ENCODE measurements around the gene SMCO2. TPM values are rescaled to one million over a fixed set of nuclear protein-coding genes. Genes with fewer than 3 reads are reported as not detected.

Gene SMCO2
- total and polyA plus RNA-seq, 10 of the 15 experiments (the other 5 are each of a cell fraction or from before 2014, with no cell fraction given): 0.11 to 2.3 (median 0.67) TPM

DNA sequence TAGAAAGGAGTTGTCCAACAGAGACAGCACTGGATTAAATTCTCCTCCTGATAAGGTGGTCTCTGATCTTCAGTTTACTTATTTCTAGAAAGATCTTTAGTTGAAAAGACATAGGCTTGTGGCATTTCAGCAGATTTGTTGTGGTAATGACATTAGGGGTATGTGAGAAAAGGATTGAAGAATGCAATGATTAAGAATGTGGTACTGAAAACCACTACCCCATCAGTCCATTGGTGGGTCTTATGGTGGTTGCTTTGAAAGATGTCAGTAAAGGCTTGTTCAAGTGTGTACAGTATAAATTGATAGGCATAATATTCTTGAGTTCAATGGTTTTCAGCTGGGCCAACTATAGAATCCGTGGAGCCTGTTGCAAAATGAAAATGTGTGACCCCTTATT lies 88.2 kb downstream of the SMCO2 start:
- no peaks in the 10 kb centered on the region; the same call in 2 of the 3 replicates for H3K9me3 ChIP-seq (replicated peaks; ENCODE audit: control insufficient read depth, insufficient read depth, low read length)
- BruUV-seq (replicated peaks): no TSS peak
- POLR2A ChIA-PET: interaction anchor here (0.7 to 1.1 kb wide), 2 partner anchors 11 to 204 kb away, joined by 4 read pairs; partner anchors contain the start of gene PPFIBP1
- H4K20me1 ChIP-seq (ENCODE audit: control insufficient read depth, insufficient read depth): no peaks in the 10 kb centered on the region
- peak overlapping the region; percentile 78 for H3K27ac ChIP-seq (ENCODE audit: control insufficient read depth, insufficient read depth)
- DNase-seq (ENCODE audit: low read depth, low spot score) (no peak), FAIRE-seq (no peak), ATAC-seq (peak; percentile 70)
- H3K36me3 ChIP-seq (ENCODE audit: control insufficient read depth in 2 of 2, insufficient read depth in 2 of 2, low read length in 1 of 2): no peaks in the 10 kb centered on the region
- peak overlapping the region; percentile 55; the same call in 1 of the 2 replicates for H3K9ac ChIP-seq (ENCODE audit: control insufficient read depth, insufficient read depth, low read length)
- peak overlapping the region; percentile 27; the same call in 1 of the 2 replicates for H3K4me3 ChIP-seq
- H3K4me1 ChIP-seq (ENCODE audit: control insufficient read depth, insufficient read depth, low read length): peaks cover 62% of the 10 kb centered on the region
- WGBS (ENCODE audit: insufficient coverage, insufficient replicate concordance, low lambda C conversion rate, missing lambda C conversion rate): 50% methylated on average over 1 of the region's 1 CpG
- H3K79me2 ChIP-seq (ENCODE audit: control insufficient read depth, insufficient read depth, low read length): peaks cover 37% of the 10 kb centered on the region
- in situ Hi-C loops (cut with MboI): no loop called here
- intact Hi-C loops (cut with micrococcal nuclease; ENCODE audit: unreplicated experiment): loop anchor here (1.0 to 5.0 kb wide), 3 partner anchors 36 to 168 kb away; no protein-coding TSS in a partner anchor
- CTCF ChIA-PET: interaction anchor here (0.7 kb wide), 2 partner anchors 118 to 268 kb away, joined by 3 to 4 read pairs; no protein-coding TSS in a partner anchor
- RAD21 ChIA-PET (ENCODE audit: unreplicated experiment): interaction anchor here (0.7 to 1.2 kb wide), 2 partner anchors 10 to 13 kb away, joined by 3 to 4 read pairs; partner anchors contain the start of gene PPFIBP1
- TF ChIP-seq, protein P1, sequence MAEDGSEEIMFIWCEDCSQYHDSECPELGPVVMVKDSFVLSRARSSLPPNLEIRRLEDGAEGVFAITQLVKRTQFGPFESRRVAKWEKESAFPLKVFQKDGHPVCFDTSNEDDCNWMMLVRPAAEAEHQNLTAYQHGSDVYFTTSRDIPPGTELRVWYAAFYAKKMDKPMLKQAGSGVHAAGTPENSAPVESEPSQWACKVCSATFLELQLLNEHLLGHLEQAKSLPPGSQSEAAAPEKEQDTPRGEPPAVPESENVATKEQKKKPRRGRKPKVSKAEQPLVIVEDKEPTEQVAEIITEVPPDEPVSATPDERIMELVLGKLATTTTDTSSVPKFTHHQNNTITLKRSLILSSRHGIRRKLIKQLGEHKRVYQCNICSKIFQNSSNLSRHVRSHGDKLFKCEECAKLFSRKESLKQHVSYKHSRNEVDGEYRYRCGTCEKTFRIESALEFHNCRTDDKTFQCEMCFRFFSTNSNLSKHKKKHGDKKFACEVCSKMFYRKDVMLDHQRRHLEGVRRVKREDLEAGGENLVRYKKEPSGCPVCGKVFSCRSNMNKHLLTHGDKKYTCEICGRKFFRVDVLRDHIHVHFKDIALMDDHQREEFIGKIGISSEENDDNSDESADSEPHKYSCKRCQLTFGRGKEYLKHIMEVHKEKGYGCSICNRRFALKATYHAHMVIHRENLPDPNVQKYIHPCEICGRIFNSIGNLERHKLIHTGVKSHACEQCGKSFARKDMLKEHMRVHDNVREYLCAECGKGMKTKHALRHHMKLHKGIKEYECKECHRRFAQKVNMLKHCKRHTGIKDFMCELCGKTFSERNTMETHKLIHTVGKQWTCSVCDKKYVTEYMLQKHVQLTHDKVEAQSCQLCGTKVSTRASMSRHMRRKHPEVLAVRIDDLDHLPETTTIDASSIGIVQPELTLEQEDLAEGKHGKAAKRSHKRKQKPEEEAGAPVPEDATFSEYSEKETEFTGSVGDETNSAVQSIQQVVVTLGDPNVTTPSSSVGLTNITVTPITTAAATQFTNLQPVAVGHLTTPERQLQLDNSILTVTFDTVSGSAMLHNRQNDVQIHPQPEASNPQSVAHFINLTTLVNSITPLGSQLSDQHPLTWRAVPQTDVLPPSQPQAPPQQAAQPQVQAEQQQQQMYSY (CRISPR knock-in tag; IDR thresholded peaks at IDR 0.05): no peak
- no peak for TF ChIP-seq YY1 (IDR thresholded peaks at IDR 0.05; ENCODE audit: low read depth, low read length)
- TF ChIP-seq FOXM1 (IDR thresholded peaks at IDR 0.05; ENCODE audit: low read depth, low read length): 0 out of 2 replicates have a peak, but pooled peaks have one; percentile 1
- TF ChIP-seq, protein P2, sequence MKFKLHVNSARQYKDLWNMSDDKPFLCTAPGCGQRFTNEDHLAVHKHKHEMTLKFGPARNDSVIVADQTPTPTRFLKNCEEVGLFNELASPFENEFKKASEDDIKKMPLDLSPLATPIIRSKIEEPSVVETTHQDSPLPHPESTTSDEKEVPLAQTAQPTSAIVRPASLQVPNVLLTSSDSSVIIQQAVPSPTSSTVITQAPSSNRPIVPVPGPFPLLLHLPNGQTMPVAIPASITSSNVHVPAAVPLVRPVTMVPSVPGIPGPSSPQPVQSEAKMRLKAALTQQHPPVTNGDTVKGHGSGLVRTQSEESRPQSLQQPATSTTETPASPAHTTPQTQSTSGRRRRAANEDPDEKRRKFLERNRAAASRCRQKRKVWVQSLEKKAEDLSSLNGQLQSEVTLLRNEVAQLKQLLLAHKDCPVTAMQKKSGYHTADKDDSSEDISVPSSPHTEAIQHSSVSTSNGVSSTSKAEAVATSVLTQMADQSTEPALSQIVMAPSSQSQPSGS (IDR thresholded peaks at IDR 0.05; ENCODE audit: low read length): peak; percentile 7; the same call in 1 of the 2 replicates
- TF ChIP-seq TCF7 (IDR thresholded peaks at IDR 0.05; ENCODE audit: borderline replicate concordance): peak; percentile 15; the same call in 1 of the 2 replicates
- no peak for TF ChIP-seq ASH2L (IDR thresholded peaks at IDR 0.05; ENCODE audit: borderline replicate concordance, low read depth)
- peak; percentile 43 for TF ChIP-seq RUNX3 (IDR thresholded peaks at IDR 0.05; ENCODE audit: low read length)
- TF ChIP-seq NFIC (IDR thresholded peaks at IDR 0.05; ENCODE audit: low read depth, low read length): peak; percentile 39; the same call in 1 of the 2 replicates
- no peak overlapping the region for H2AFZ ChIP-seq (ENCODE audit: control insufficient read depth, low read depth, low read length)
- H3K27me3 ChIP-seq (replicated peaks in 1 of 2; ENCODE audit: control insufficient read depth in 2 of 2, insufficient read depth in 2 of 2, low read length in 1 of 2): no peaks in the 10 kb centered on the region
- SMC1A ChIA-PET (ENCODE audit: uncharacterized antibody, unreplicated experiment): interaction anchor here (0.6 to 2.3 kb wide), 7 partner anchors 10 to 201 kb away, joined by 3 to 11 read pairs (median 4); no protein-coding TSS in a partner anchor
- peak overlapping the region; percentile 88 for H3K4me2 ChIP-seq (ENCODE audit: control insufficient read depth, insufficient read depth)

All from GM12878 (cell line).